ENCODE results near the gene CCNDBP1. TPM values are rescaled to one million over a fixed set of nuclear protein-coding genes. Genes with fewer than 3 reads are reported as not detected.

The CCNDBP1 gene
- total and polyA plus RNA-seq, 9 donors, result 35.0 to 41.8 (median 37.4) TPM

DNA sequence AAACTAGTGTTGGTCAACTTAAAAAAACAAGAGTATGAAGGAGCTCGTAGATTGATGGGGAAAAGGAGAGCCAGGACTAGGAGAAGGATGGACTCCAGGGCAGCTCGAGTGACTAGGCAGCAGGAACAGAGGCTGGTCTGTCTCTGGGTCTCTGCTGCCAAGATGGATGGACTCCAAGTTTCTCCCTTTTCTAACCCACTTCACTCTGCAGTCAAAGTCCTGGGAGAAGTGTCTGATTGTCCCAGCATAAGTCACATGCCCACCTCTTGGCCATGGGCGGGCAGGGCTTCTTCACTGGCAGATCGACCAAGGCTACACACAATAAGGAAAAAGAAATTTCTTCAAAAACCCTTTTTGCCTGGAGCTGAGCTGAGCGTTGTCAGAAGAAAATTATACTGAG, 44.8 kb downstream of the CCNDBP1 start:
- H3K4me3 ChIP-seq (ENCODE audit: low read length), result no peak overlapping the region
- no peaks in the 10 kb centered on the region for H3K36me3 ChIP-seq (ENCODE audit: control insufficient read depth, insufficient read depth, low read length)
- H3K27ac ChIP-seq (ENCODE audit: low read length), result no peak overlapping the region
- peaks cover 2% of the 10 kb centered on the region for H3K27me3 ChIP-seq (ENCODE audit: control insufficient read depth, insufficient read depth, low read length)
- WGBS (ENCODE audit: insufficient coverage), result 70% methylated on average over 1 of the region's 5 CpGs
- H3K9me3 ChIP-seq (replicated peaks; ENCODE audit: control insufficient read depth, low read depth, low read length), result no peaks in the 10 kb centered on the region
- DNase-seq, result no peak
- H3K4me1 ChIP-seq (ENCODE audit: control insufficient read depth, insufficient read depth, low read length), result no peaks in the 10 kb centered on the region

GRCh38 chr15:43230640-43231115, 45.5 kb downstream of the CCNDBP1 start:
- peaks cover 2% of the 10 kb centered on the region for H3K27me3 ChIP-seq (ENCODE audit: control insufficient read depth, insufficient read depth, low read length)
- WGBS (ENCODE audit: insufficient coverage), result 36% methylated on average over 1 of the region's 2 CpGs
- H3K36me3 ChIP-seq (ENCODE audit: control insufficient read depth, insufficient read depth, low read length), result no peaks in the 10 kb centered on the region
- no peak overlapping the region for H3K27ac ChIP-seq (ENCODE audit: low read length)
- H3K4me1 ChIP-seq (ENCODE audit: control insufficient read depth, insufficient read depth, low read length), result no peaks in the 10 kb centered on the region
- DNase-seq, result no peak
- no peak overlapping the region for H3K4me3 ChIP-seq (ENCODE audit: low read length)
- H3K9me3 ChIP-seq (replicated peaks; ENCODE audit: control insufficient read depth, low read depth, low read length), result no peaks in the 10 kb centered on the region

- WGBS (ENCODE audit: insufficient coverage), result 75% methylated on average over 2 of the region's 3 CpGs
- DNase-seq, result no peak
- Histone ChIP-seq H3K4me1 (ENCODE audit: control insufficient read depth, insufficient read depth, low read length) (no peaks in the 10 kb centered on the region), H3K27ac (ENCODE audit: low read length) (no peak overlapping the region), H3K27me3 (ENCODE audit: control insufficient read depth, insufficient read depth, low read length) (peaks cover 2% of the 10 kb centered on the region), H3K4me3 (ENCODE audit: low read length) (no peak overlapping the region), H3K36me3 (ENCODE audit: control insufficient read depth, insufficient read depth, low read length) (no peaks in the 10 kb centered on the region), H3K9me3 (replicated peaks; ENCODE audit: control insufficient read depth, low read depth, low read length) (no peaks in the 10 kb centered on the region)
These were observed 47.2 kb downstream of the CCNDBP1 start for GRCh38 chr15:43232289-43232874.

DNA sequence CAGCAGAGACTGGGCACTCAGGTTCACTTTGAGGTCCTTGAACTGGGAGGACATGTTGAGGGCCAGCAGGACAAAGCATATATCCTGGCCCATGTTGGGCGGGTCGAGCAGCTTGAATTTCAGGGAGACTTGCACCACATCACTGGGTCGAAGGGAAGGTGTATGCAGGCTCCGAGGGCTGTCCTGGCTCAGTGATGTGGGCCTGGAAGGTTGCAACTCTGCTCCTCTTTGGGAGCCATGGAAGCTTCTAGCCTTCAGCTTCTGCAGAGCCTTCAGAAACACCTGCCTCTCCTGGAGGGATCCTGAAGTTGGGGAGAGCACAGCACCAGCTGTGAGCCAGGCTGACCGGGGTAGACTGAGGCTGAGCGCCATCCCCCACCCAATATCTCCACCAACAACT, 50.3 kb downstream of the CCNDBP1 start:
- DNase-seq, result no peak

DNA sequence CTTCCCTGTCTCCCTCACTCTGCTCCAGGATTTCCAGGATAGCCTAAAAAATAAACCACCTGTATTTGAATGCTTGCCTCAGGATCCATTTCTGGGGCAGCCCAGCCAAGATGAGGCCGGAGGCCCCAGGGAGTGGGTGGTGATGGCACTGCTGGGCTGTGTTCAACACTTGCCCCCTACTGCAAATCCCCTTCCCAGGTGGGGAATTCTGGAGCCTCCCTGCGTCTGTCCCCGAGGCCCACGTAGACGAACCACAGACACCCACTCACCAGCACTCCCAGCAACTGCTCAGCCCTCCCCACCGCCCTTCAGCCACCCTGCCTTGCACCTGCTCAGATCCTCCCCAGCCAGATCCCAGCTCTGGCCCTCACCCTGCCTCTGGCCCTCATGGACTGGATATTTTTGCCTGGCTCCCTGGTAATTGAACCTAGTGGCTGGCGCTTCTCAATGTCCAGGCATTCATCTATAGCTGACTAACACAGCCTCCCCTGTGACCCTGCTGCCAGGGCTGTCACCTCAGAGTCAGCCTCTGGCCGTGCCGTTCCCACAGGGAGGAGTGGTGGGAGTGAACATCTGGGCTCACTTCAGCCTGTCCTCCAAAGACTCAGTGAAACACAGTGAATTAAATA, 52.8 kb downstream of the CCNDBP1 start:
- Histone ChIP-seq H3K4me3 (ENCODE audit: low read length) (no peak overlapping the region), H3K36me3 (ENCODE audit: control insufficient read depth, insufficient read depth, low read length) (no peaks in the 10 kb centered on the region), H3K4me1 (ENCODE audit: control insufficient read depth, insufficient read depth, low read length) (peaks cover 12% of the 10 kb centered on the region), H3K27me3 (ENCODE audit: control insufficient read depth, insufficient read depth, low read length) (peaks cover 2% of the 10 kb centered on the region), H3K27ac (ENCODE audit: low read length) (no peak overlapping the region), H3K9me3 (replicated peaks; ENCODE audit: control insufficient read depth, low read depth, low read length) (no peaks in the 10 kb centered on the region)
- 43% methylated on average over 5 of the region's 9 CpGs for WGBS (ENCODE audit: insufficient coverage)
- peak; percentile 25 for DNase-seq

More for the DNA sequence above, 50.3 kb downstream of the CCNDBP1 start:
- Histone ChIP-seq H3K27me3 (ENCODE audit: control insufficient read depth, insufficient read depth, low read length) (peaks cover 2% of the 10 kb centered on the region), H3K4me3 (ENCODE audit: low read length) (no peak overlapping the region), H3K27ac (ENCODE audit: low read length) (no peak overlapping the region), H3K9me3 (replicated peaks; ENCODE audit: control insufficient read depth, low read depth, low read length) (no peaks in the 10 kb centered on the region), H3K4me1 (ENCODE audit: control insufficient read depth, insufficient read depth, low read length) (peaks cover 12% of the 10 kb centered on the region), H3K36me3 (ENCODE audit: control insufficient read depth, insufficient read depth, low read length) (no peaks in the 10 kb centered on the region)
- 85% methylated on average over 6 of the region's 6 CpGs for WGBS (ENCODE audit: insufficient coverage)

- Histone ChIP-seq H3K36me3 (ENCODE audit: control insufficient read depth, insufficient read depth, low read length) (no peaks in the 10 kb centered on the region), H3K27ac (ENCODE audit: low read length) (no peak overlapping the region), H3K9me3 (replicated peaks; ENCODE audit: control insufficient read depth, low read depth, low read length) (no peaks in the 10 kb centered on the region), H3K27me3 (ENCODE audit: control insufficient read depth, insufficient read depth, low read length) (no peaks in the 10 kb centered on the region), H3K4me1 (ENCODE audit: control insufficient read depth, insufficient read depth, low read length) (peaks cover 12% of the 10 kb centered on the region), H3K4me3 (ENCODE audit: low read length) (no peak overlapping the region)
- 35% methylated on average over 6 of the region's 10 CpGs for WGBS (ENCODE audit: insufficient coverage)
- peak; percentile 66 for DNase-seq
These were observed 53.5 kb downstream of the CCNDBP1 start for GRCh38 chr15:43238671-43239131.

DNA sequence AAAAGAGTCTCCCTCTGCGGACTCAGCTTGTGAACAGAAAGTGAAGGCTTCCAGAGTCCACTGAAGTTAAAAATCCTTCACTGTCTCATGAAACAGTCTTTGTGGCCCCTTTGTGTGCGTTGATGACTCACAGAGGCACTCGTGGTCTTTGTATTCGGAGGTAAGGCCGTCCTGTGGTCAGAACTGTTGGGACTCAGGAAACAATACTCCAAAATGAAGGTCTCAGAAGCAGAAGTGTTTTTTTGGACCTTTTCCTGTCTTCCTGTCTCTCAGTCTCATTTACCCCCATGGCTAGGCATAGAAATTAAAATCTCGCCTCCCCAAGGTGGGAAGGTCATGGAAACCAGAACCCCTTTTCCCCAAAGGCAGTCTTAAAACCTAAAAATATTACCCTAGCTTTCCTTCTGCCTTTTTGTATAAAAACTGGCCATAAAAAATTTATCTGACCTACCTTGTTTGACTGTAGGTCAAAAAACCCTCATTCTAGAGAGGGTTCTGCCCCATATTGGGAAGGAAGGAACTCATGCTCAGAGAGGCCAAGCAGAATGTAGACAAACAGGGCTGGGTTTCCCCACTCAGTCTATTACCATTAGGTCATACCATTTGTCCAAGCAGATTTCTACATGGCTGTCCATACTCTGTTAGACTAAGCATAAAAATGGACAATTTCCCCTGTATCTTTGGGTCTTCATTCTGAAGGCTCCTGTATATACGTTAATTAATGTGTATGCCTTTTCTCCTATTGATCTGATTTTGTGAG, 54.7 kb downstream of the CCNDBP1 start:
- Histone ChIP-seq H3K36me3 (ENCODE audit: control insufficient read depth, insufficient read depth, low read length) (no peaks in the 10 kb centered on the region), H3K27me3 (ENCODE audit: control insufficient read depth, insufficient read depth, low read length) (no peaks in the 10 kb centered on the region), H3K27ac (ENCODE audit: low read length) (no peak overlapping the region), H3K4me1 (ENCODE audit: control insufficient read depth, insufficient read depth, low read length) (peaks cover 12% of the 10 kb centered on the region), H3K4me3 (ENCODE audit: low read length) (no peak overlapping the region), H3K9me3 (replicated peaks; ENCODE audit: control insufficient read depth, low read depth, low read length) (no peaks in the 10 kb centered on the region)
- no peak for DNase-seq
- 86% methylated on average over 5 of the region's 7 CpGs for WGBS (ENCODE audit: insufficient coverage)

DNA sequence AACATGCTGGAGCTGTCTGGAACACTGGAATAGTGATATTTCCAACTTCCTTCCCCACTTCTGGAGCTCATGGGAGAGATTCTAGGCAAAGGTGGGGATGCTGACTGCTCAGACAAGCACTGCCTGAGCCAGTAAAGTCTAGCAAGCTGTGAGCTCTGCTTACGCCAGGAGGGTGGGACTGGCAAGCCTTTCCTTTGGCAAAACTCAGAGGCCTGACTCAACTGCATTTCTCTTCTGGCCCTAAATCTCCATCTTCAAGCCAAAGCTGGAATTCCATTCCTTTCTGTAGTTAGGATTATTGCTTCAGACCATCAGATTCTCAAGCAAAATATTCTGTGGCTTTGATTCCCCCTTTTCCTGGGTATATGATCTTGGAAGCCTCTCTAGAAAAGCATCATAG, 55.9 kb downstream of the CCNDBP1 start:
- no peaks in the 10 kb centered on the region for H3K9me3 ChIP-seq (replicated peaks; ENCODE audit: control insufficient read depth, low read depth, low read length)
- peak; percentile 97 for DNase-seq
- 29% methylated on average over 1 of the region's 1 CpG for WGBS (ENCODE audit: insufficient coverage)
- no peaks in the 10 kb centered on the region for H3K27me3 ChIP-seq (ENCODE audit: control insufficient read depth, insufficient read depth, low read length)
- H3K4me1 ChIP-seq (ENCODE audit: control insufficient read depth, insufficient read depth, low read length), result peaks cover 12% of the 10 kb centered on the region
- no peaks in the 10 kb centered on the region for H3K36me3 ChIP-seq (ENCODE audit: control insufficient read depth, insufficient read depth, low read length)
- no peak overlapping the region for H3K4me3 ChIP-seq (ENCODE audit: low read length)
- peak overlapping the region; percentile 59 for H3K27ac ChIP-seq (ENCODE audit: low read length)

- no peak for DNase-seq
- Histone ChIP-seq H3K4me3 (ENCODE audit: low read length) (no peak overlapping the region), H3K27ac (ENCODE audit: low read length) (no peak overlapping the region), H3K9me3 (replicated peaks; ENCODE audit: control insufficient read depth, low read depth, low read length) (no peaks in the 10 kb centered on the region), H3K4me1 (ENCODE audit: control insufficient read depth, insufficient read depth, low read length) (peaks cover 12% of the 10 kb centered on the region), H3K36me3 (ENCODE audit: control insufficient read depth, insufficient read depth, low read length) (no peaks in the 10 kb centered on the region), H3K27me3 (ENCODE audit: control insufficient read depth, insufficient read depth, low read length) (no peaks in the 10 kb centered on the region)
- 76% methylated on average over 5 of the region's 5 CpGs for WGBS (ENCODE audit: insufficient coverage)
These were observed 57.4 kb downstream of the CCNDBP1 start for GRCh38 chr15:43242616-43243015.

DNA sequence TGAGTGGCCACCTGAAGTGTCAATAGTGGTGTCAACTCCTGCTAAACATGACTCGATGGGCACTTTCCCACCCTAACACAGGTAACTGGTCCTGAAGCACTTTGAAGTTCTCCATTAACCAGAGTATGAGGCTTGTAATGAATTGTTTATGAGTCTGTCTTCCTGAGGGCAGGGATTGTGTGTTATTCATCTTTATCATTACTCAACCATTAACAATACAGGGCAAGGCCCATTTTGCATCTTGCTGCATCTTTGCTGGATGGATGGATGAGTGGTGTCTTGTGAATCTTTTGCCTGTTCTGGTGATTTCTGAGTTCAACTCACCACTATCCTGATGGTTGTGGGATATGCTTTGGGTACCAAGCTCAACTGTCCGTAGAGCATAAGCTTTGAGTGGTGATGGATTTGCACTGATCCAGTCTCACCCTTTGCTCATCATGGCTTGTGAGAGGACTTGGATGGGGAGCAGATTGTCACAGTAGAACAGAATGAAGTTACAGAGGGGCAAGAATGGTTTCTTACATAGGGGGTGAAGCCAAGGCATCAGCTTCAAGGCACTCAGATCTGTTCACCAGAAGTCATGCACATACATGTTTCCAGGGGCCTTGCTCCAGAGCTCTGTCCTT, 57.9 kb downstream of the CCNDBP1 start:
- peaks cover 10% of the 10 kb centered on the region for H3K4me1 ChIP-seq (ENCODE audit: control insufficient read depth, insufficient read depth, low read length)
- H3K27me3 ChIP-seq (ENCODE audit: control insufficient read depth, insufficient read depth, low read length), result no peaks in the 10 kb centered on the region
- no peaks in the 10 kb centered on the region for H3K9me3 ChIP-seq (replicated peaks; ENCODE audit: control insufficient read depth, low read depth, low read length)
- H3K36me3 ChIP-seq (ENCODE audit: control insufficient read depth, insufficient read depth, low read length), result no peaks in the 10 kb centered on the region
- no peak for DNase-seq
- no peak overlapping the region for H3K27ac ChIP-seq (ENCODE audit: low read length)
- whole genome bisulfite sequencing (ENCODE audit: insufficient coverage), result no CpG with 5 or more reads among the region's 2 CpGs
- H3K4me3 ChIP-seq (ENCODE audit: low read length), result no peak overlapping the region
